Endodermal cell (in vitro differentiated cells): ENCODE results near the gene SYNE1. TPM values are rescaled to one million over a fixed set of nuclear protein-coding genes. Genes with fewer than 3 reads are reported as not detected.

Experiments
- DNase-seq: peaks from one replicate; pipeline ENCODE4 v3.0.0-alpha.2; 2017
- H3K27ac ChIP-seq: 2 replicates; pipeline ENCODE4 v1.5.1; 2013; ENCODE audit warnings: mild to moderate bottlenecking, low read depth, low read length, moderate library complexity
- H3K27me3 ChIP-seq: 2 replicates; pipeline ENCODE4 v1.6.1; 2013; ENCODE audit warnings: mild to moderate bottlenecking, low read length, moderate library complexity; ENCODE audit not compliant: insufficient read depth, control insufficient read depth, poor library complexity, severe bottlenecking
- H3K36me3 ChIP-seq: 2 replicates; pipeline ENCODE4 v1.7.0; 2013; ENCODE audit warnings: mild to moderate bottlenecking, low read length, moderate library complexity; ENCODE audit not compliant: control insufficient read depth, insufficient read depth
- H3K4me1 ChIP-seq: one replicate; pipeline ENCODE4 v1.7.0; 2013; ENCODE audit warnings: low read length; ENCODE audit not compliant: control insufficient read depth, insufficient read depth
- H3K4me3 ChIP-seq: 2 replicates; pipeline ENCODE4 v1.5.1; 2013; ENCODE audit warnings: mild to moderate bottlenecking, low read length, moderate library complexity
- H3K9ac ChIP-seq: 2 replicates; pipeline ENCODE4 v1.6.1; 2013; ENCODE audit warnings: mild to moderate bottlenecking, low read length, moderate library complexity; ENCODE audit not compliant: poor library complexity, severe bottlenecking; ENCODE audit errors: extremely low read depth
- H3K9me3 ChIP-seq: 2 replicates; pipeline ENCODE4 v1.6.1; 2013; ENCODE audit warnings: mild to moderate bottlenecking, low read length, moderate library complexity; ENCODE audit not compliant: control insufficient read depth
- H3K27ac Mint-ChIP-seq: 2 replicates; pipeline ENCODE4 v1.8.0; 2020; ENCODE audit warnings: mixed read lengths
- H3K27me3 Mint-ChIP-seq: 2 replicates; pipeline ENCODE4 v1.8.0; 2021; ENCODE audit warnings: mild to moderate bottlenecking, mixed read lengths; ENCODE audit not compliant: insufficient read depth
- H3K36me3 Mint-ChIP-seq: 2 replicates; pipeline ENCODE4 v1.8.0; 2020; ENCODE audit warnings: low read depth, mixed read lengths
- H3K4me1 Mint-ChIP-seq: 2 replicates; pipeline ENCODE4 v1.8.0; 2020; ENCODE audit warnings: mixed read lengths
- H3K4me3 Mint-ChIP-seq: 2 replicates; pipeline ENCODE4 v1.8.0; 2020; ENCODE audit warnings: mild to moderate bottlenecking, moderate library complexity, mixed read lengths
- H3K9me3 Mint-ChIP-seq: 2 replicates; pipeline ENCODE4 v1.8.0; 2020; ENCODE audit warnings: mild to moderate bottlenecking, mixed read lengths
- CTCF ChIP-seq: fragments of 200-600 bp; sonication (generic); conservative IDR thresholded peaks from 2 replicates; pipeline ENCODE4 v1.5.0; 2021; ENCODE audit warnings: antibody characterized with exemption, mild to moderate bottlenecking
- WGBS, 2 experiments: methylation state at CpG; one replicate each; pipeline versions ENCODE4 v1.1.5 to v1.1.7; 2013; ENCODE audit warnings: missing lambda C conversion rate in 2 of 2, mixed read lengths in 1 of 2; ENCODE audit not compliant: insufficient coverage in 1 of 2, insufficient read length in 1 of 2; 5-methylcytosine and 5-hydroxymethylcytosine counted together
- total RNA-seq, 2 donors: library from RNA; stranded (reverse); fragmentation: NEBNext Ultra II Directional in 1 of 2; extraction: Animal tissue kit (Norgen Biotek cat#: 25700) in 1 of 2; gene quantifications; 2 replicates in 1 of 2; 3 replicates in 1 of 2; pipeline ENCODE4 v1.2.1, GENCODE V29; 2021

The SYNE1 gene
- total RNA-seq, 2 donors from 2014 or later = 7.9 to 9.5 TPM

DNA sequence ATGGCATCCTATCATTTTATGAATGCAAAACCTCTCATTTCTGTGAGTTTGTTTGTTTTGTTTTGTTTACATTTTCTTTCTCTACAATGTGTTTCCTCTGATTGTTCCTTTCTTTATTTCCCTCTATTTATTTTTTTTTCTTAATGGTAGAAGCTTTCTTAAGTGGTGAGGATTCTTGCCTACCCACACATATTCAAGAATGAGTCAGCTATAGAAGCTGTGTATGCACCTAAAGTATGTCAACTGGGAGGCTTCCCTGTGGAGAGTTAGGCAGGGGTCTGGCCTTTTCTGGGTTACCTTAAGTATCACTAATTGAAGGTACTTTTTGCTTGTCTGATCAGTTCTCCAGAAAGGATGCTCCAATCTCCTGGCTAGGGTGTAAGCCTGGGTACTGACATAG is 475.7 kb downstream of the SYNE1 start:
- Histone ChIP-seq H3K4me3 (no peak overlapping the region), H3K4me1 (no peaks in the 10 kb centered on the region), H3K36me3 (no peaks in the 10 kb centered on the region), H3K27ac (no peak overlapping the region), H3K9me3 (no peaks in the 10 kb centered on the region), H3K9ac (no peak overlapping the region), H3K27me3 (no peaks in the 10 kb centered on the region)
- TF ChIP-seq CTCF = no peak
- Mint-ChIP-seq H3K27ac (no peak overlapping the region), H3K36me3 (no peaks in the 10 kb centered on the region), H3K4me3 (no peak overlapping the region), H3K4me1 (no peaks in the 10 kb centered on the region), H3K9me3 (no peaks in the 10 kb centered on the region), H3K27me3 (no peaks in the 10 kb centered on the region)
- peak; percentile 53 for DNase-seq

GRCh38 chr6:152160346-152160745 is 476.8 kb downstream of the SYNE1 start:
- Histone ChIP-seq H3K36me3 (no peaks in the 10 kb centered on the region), H3K4me1 (no peaks in the 10 kb centered on the region), H3K27me3 (no peaks in the 10 kb centered on the region), H3K9me3 (no peaks in the 10 kb centered on the region), H3K4me3 (no peak overlapping the region), H3K9ac (no peak overlapping the region), H3K27ac (no peak overlapping the region)
- 94 to 100% methylated on average over 1 to 3 of the region's 3 CpGs for WGBS, 2 experiments
- Mint-ChIP-seq H3K4me3 (no peak overlapping the region), H3K27me3 (no peaks in the 10 kb centered on the region), H3K36me3 (no peaks in the 10 kb centered on the region), H3K27ac (no peak overlapping the region), H3K4me1 (no peaks in the 10 kb centered on the region), H3K9me3 (no peaks in the 10 kb centered on the region)
- DNase-seq = no peak
- TF ChIP-seq CTCF = no peak

GRCh38 chr6:152155792-152156191 is 481.4 kb downstream of the SYNE1 start:
- H3K27ac Mint-ChIP-seq = peak overlapping the region; percentile 29
- H3K36me3 Mint-ChIP-seq = no peaks in the 10 kb centered on the region
- Histone ChIP-seq H3K9ac (no peak overlapping the region), H3K36me3 (peaks cover 5% of the 10 kb centered on the region), H3K9me3 (no peaks in the 10 kb centered on the region), H3K4me1 (no peaks in the 10 kb centered on the region), H3K4me3 (no peak overlapping the region), H3K27me3 (no peaks in the 10 kb centered on the region), H3K27ac (no peak overlapping the region)
- no peaks in the 10 kb centered on the region for H3K27me3 Mint-ChIP-seq
- no peaks in the 10 kb centered on the region for H3K4me1 Mint-ChIP-seq
- DNase-seq = no peak
- H3K9me3 Mint-ChIP-seq = no peaks in the 10 kb centered on the region
- 79 to 95% methylated on average over 4 to 8 of the region's 8 CpGs for WGBS, 2 experiments
- H3K4me3 Mint-ChIP-seq = no peak overlapping the region
- TF ChIP-seq CTCF = no peak
